Renal cortex interstitium (tissue), 11 donors: ENCODE data around the gene OMD. TPM values are rescaled to one million over a fixed set of nuclear protein-coding genes. Genes with fewer than 3 reads are reported as not detected.

Experiments used
- DNase-seq, 11 donors: peaks; one replicate each; pipeline ENCODE4 v3.0.0-alpha.2; 2013; ENCODE audit warnings: low read depth in 9 of 11, low spot score in 4 of 11; ENCODE audit errors: extremely low read depth in 1 of 11
- polyA plus RNA-seq, 3 donors: library from polyadenylated mRNA; unstranded; fragments of 120-200 nt; gene quantifications; one replicate each; pipeline ENCODE4 v1.2.1, GENCODE V29; 2013; ENCODE audit not compliant: insufficient read length in 3 of 3

The OMD gene
- polyA plus RNA-seq, 3 donors = 0.86 to 2.8 (median 1.8) TPM

DNA sequence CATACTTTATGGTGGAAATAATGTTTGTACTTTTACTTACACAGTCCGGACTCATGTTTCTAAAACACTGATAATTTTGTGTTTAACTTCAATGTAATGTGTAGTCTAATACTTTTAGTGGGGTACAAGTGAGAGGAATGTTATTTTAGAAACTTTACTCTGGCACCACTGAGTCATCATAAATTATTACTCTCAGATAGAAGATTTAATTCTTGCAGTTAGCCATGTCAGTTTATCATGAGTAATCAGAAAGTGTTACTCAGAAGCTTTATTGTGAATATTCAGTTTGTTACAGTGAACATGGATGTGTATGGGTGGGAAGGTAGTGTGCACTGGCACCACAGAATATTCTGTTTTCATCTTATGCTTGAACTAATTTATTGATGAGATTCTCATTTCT, 39.9 kb downstream of the OMD start:
- DNase-seq = no peak

DNA sequence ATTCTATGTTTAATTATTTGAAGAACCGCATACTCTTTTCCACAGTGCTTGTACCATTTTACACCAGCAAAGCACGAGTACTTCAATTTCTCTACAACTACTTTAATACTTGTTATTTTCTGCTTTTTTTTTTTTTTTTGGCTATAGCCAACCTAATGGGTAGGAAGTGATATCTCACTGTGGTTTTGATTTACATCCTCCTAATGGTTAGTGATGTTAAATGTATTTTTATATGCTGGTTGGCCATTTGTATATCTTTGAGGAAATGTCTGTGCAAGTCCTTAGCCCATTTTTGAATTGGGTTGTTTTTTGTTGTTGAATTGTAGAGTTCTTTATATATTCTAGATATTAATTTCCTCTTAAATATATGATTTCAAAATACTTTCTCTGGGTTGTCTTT, 42.5 kb downstream of the OMD start:
- no peak for DNase-seq

DNA sequence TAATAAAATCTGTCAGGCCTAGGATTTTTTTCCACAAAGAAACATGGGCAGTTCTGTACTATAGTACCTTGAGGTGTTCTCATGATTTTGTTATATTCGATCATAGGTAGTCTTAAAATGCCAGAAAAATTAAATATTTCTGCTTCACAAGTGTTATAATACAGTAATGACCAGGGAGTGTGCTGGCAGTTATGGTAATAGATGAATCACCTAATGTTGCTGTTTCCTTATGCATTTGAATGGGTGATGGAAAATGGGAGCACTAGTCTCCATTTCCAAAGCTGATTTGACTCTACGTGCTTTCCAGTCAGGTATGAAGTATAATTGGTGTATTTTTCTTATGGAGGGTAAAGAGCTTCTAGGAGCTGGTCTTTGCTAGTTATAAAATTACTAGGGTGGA, 43.7 kb downstream of the OMD start:
- no peak for DNase-seq

DNA sequence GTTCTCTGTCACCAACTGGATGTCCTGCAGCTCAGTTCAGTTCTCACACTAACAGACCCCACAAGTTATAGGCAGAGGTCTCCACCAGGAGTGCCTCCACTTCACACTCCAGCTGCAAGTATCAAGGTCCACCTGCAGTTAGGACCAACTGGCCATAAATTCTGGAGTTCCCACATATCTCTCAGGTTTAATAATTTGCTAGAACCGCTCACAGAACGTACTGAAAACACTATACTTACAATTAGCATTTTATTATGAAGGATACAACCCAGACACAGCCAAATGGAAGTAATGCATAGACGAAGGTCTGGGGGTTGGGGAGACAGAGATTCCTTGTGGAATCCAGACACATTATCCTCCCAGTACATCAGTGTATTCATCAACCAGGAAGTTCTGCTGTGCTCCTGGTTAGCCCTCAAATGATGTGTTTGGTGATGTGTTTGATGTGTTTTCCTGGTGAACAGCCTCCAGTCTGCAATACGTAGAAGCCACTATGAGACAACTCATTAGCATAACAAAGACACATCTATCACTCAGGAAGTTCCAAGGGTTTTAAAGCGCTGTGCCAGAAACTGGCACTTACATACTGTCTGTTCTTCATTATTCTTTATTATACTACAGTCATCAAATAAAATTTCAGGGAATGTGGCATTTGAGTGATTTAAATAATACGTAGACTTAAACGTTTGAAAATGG, 45.3 kb downstream of the OMD start:
- DNase-seq = no peak

DNA sequence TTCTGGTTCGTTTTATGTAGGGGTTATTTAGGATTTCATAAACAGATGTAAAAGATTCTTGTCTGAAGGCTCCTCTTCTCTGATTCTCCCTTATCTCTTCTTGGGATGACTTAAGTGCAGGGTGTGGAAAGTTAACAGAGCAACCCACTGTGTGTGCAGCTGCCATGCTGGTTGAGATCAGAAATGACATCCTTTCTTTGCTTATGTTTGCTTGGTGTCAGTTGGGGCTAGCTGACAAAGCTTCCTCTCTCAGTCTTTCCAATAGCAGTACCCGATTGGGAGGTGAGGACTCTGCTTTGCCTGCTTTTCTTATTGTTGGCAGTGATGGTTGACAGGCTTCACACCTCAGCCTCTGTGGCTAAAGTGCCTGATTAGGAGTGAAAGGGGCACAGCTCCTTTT, 46.4 kb downstream of the OMD start:
- DNase-seq = no peak

DNA sequence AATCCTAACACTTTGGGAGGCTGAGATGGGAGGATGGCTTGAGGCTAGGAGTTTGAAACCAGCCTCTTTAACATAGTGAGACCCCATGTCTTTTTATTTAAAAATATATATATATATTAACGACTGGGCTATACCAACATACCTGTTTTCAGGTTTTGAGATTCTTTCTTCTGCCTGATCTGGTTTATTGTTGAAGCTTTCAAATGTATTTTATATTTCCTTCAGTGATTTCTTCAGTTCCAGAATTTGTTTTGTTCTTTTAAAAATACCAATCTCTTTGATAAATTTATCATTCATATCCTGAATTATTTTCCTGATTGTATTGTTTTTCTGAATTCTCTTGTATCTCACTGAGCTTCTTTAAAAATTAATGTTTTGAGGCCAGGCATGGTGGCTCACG, 51.1 kb downstream of the OMD start:
- no peak for DNase-seq

DNA sequence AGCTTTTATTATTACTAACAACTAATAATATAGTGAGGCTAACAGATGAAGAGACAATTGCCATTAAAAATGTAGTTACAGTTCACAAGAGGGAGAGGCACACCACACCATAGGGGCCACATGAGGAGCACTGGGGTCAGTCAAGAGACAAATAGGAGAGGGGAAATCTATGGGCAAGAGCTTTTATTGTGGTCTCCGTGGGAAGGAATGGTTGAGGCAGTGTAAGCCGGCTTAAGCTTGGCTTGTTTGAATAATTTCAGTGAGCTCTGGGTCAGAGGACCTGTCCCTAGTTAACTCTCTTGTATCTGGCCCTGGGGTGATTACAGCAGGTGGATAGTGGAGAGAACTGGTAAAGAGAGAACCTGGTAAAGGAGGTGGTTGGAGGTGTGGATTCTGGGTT, 55.2 kb downstream of the OMD start:
- DNase-seq = no peak

Other genes with a start within 250 kb of the OMD start
- 100 to 1,000 TPM in 2 of 3 donors, 10 to 100 TPM in 1; 98.6 to 116 (median 115) TPM for gene IARS1, start 130.8 kb downstream of the OMD start, polyA plus RNA-seq
- gene NOL8, start 99.1 kb downstream of the OMD start, polyA plus RNA-seq = 10 to 100 TPM; 41.8 to 61.8 (median 48.8) TPM
- gene CENPP, start 98.5 kb downstream of the OMD start, polyA plus RNA-seq = 1 to 10 TPM; 5.5 to 8.3 (median 7.6) TPM
- gene OGN, start 19.9 kb downstream of the OMD start, polyA plus RNA-seq = 10 to 100 TPM; 42.9 to 75.8 (median 49.0) TPM
- 10 to 100 TPM; 13.9 to 18.0 (median 14.1) TPM for gene ASPN, start 58.0 kb upstream of the OMD start, polyA plus RNA-seq
- 10 to 100 TPM; 13.0 to 18.3 (median 14.1) TPM for gene ECM2, start 111.5 kb upstream of the OMD start, polyA plus RNA-seq
- gene IPPK, start 245.7 kb upstream of the OMD start, polyA plus RNA-seq = 10 to 100 TPM; 10.3 to 15.5 (median 10.5) TPM